Vagina (tissue), 2 donors: ENCODE results near the gene CD38.
A peak's percentile ranks its signal among the peaks of the same experiment; 100 is the strongest.

Experiments used
- CTCF ChIP-seq, 3 experiments: fragments of 450-650 bp in 2 of 3; fragments of 200-600 bp in 1 of 3; sonication (generic) in 1 of 3; IDR thresholded peaks; one replicate each; pipeline ENCODE4 v1.5.1; 2017 to 2019; ENCODE audit warnings: antibody characterized with exemption in 3 of 3, mild to moderate bottlenecking in 2 of 3, moderate library complexity in 2 of 3
- POLR2A ChIP-seq, 2 donors: fragments of 450-650 bp; IDR thresholded peaks; one replicate each; pipeline ENCODE4 v1.6.1; 2017; ENCODE audit warnings: antibody characterized with exemption in 2 of 2, mild to moderate bottlenecking in 2 of 2, moderate library complexity in 2 of 2
- POLR2AphosphoS5 ChIP-seq, 2 donors: sonication (generic); formaldehyde crosslinking; IDR thresholded peaks; one replicate each; pipeline ENCODE4 v1.9.0; 2017; ENCODE audit warnings: antibody characterized with exemption in 2 of 2, mild to moderate bottlenecking in 2 of 2, low read depth in 1 of 2; ENCODE audit not compliant: insufficient read depth in 1 of 2

GRCh38 chr4:15729910-15730533 is 48.1 kb upstream of the CD38 start:
- TF ChIP-seq CTCF (IDR thresholded peaks at IDR 0.05) (peak in 2 of 3 experiments; percentile 45 to 69), POLR2A (IDR thresholded peaks at IDR 0.05) (no peak), POLR2AphosphoS5 (IDR thresholded peaks at IDR 0.05; ENCODE audit: insufficient read depth in 1 of 2, low read depth in 1 of 2) (no peak)
